Measurements from ENCODE around the gene PLCB1.

The PLCB1 gene

DNA sequence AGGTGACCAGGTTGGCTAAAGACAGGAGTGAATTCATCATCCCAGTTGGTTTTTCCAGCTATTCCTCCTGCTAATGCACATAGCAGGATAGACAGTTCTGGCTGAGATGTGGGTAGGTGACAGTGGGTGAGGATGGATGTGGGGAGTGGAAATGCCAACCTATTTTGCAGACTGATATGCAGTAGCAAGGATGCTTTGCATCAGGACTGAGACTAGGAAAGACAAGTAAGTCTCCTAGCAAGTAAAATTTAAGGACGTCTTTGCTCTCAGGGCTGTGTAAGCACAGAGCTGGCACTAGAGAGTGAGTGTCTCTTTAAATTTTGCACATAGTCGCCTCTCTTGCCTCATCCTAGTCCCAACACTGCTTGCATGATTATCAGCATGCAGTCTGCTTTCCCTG is 568.7 kb downstream of the PLCB1 start:
- no peaks in the 10 kb centered on the region for H3K9me3 ChIP-seq
- intact Hi-C loops (cut with DNase I; ENCODE audit: low total_unique reads), result no loop called here
- no peaks in the 10 kb centered on the region for H3K27me3 ChIP-seq
- no peak overlapping the region for H3K27ac ChIP-seq
- DNase-seq, result no peak
- TF ChIP-seq, protein P1, sequence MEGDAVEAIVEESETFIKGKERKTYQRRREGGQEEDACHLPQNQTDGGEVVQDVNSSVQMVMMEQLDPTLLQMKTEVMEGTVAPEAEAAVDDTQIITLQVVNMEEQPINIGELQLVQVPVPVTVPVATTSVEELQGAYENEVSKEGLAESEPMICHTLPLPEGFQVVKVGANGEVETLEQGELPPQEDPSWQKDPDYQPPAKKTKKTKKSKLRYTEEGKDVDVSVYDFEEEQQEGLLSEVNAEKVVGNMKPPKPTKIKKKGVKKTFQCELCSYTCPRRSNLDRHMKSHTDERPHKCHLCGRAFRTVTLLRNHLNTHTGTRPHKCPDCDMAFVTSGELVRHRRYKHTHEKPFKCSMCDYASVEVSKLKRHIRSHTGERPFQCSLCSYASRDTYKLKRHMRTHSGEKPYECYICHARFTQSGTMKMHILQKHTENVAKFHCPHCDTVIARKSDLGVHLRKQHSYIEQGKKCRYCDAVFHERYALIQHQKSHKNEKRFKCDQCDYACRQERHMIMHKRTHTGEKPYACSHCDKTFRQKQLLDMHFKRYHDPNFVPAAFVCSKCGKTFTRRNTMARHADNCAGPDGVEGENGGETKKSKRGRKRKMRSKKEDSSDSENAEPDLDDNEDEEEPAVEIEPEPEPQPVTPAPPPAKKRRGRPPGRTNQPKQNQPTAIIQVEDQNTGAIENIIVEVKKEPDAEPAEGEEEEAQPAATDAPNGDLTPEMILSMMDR (IDR thresholded peaks at IDR 0.05), result no peak
- H3K4me1 ChIP-seq, result no peaks in the 10 kb centered on the region
- no peak overlapping the region for H3K4me3 ChIP-seq
- no peaks in the 10 kb centered on the region for H3K36me3 ChIP-seq

DNA sequence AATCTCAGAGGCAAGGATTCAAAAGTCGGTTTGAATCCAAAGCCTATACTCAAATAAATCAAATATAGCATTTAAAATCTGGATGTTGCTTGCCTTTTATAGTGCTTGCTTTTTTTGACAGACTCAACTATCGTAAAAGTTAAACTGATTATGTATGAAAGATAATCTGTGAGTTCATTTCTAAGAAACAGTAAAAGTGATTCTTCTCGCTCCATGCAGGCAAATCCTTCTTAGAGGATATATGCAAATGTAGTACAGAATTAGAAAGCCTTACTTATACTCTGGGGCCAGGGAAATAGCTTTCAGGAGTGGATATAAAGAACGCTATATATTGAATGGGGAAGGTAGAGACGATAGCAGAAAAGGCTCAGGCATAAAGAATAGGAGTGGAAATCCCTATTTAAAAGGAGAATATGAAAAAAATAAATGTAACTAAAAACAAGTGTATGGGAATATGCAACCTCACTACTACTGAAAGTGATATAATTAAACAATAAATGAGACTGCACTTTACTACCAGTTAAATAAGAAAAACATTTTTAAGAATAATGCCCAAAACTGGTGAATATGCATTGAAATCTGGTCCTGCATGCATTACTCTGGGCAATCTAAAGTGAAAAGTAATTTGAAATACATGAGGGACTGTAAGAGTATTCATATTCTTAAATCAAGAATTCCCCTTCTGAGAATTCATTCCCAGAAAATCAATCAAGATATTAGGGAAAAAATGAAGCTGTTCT is 575.1 kb downstream of the PLCB1 start:
- Histone ChIP-seq H3K36me3 (no peaks in the 10 kb centered on the region), H3K9me3 (no peaks in the 10 kb centered on the region), H3K27me3 (no peaks in the 10 kb centered on the region), H3K4me1 (no peaks in the 10 kb centered on the region), H3K4me3 (no peak overlapping the region), H3K27ac (no peak overlapping the region)
- intact Hi-C loops (cut with DNase I; ENCODE audit: low total_unique reads), result no loop called here
- DNase-seq, result no peak
- TF ChIP-seq, protein P1 (IDR thresholded peaks at IDR 0.05), result no peak

DNA sequence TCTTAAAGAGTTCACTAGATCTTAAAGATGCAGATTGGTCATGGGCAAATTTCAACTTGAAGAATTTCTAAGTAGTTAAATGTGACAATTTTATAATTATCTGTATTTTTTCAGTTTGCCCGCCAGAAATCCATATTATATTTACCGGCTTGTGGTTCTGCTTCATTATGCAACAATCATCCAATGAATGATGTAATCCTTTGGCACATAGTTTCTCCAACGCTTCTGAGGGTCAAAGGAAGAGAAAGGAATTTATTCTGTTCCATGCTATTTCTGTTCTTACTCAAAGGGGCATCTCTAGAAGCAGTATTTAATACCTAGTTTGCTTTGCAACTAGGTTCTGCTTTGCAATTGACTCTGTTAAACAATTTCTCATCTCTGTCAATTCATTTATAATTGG is 577.6 kb downstream of the PLCB1 start:
- no peak for DNase-seq
- no peaks in the 10 kb centered on the region for H3K36me3 ChIP-seq
- no peak overlapping the region for H3K27ac ChIP-seq
- no peak overlapping the region for H3K4me3 ChIP-seq
- H3K9me3 ChIP-seq, result no peaks in the 10 kb centered on the region
- intact Hi-C loops (cut with DNase I; ENCODE audit: low total_unique reads), result no loop called here
- TF ChIP-seq, protein P1 (IDR thresholded peaks at IDR 0.05), result no peak
- H3K4me1 ChIP-seq, result no peaks in the 10 kb centered on the region
- H3K27me3 ChIP-seq, result no peaks in the 10 kb centered on the region

DNA sequence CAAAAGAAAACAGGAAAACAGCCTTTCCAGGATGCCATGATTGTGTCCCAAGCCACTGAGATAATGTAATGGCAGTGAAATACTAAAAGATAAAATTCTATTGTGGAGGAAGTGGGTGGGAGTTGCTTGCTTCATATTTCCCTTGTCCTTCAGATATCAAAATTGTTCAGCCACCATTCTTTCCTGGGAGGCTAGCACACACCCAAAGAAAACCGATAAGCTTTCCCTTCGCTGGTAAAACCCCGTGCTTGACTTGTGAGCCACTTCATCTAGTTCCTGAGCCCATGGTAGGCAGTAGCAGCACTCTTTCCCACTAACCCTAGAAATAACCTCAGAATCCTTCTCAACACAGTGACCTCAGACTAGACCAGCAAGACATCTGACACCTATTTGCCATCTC is 579.4 kb downstream of the PLCB1 start:
- Histone ChIP-seq H3K9me3 (no peaks in the 10 kb centered on the region), H3K36me3 (no peaks in the 10 kb centered on the region), H3K4me3 (no peak overlapping the region), H3K4me1 (no peaks in the 10 kb centered on the region), H3K27ac (no peak overlapping the region), H3K27me3 (no peaks in the 10 kb centered on the region)
- TF ChIP-seq, protein P1 (IDR thresholded peaks at IDR 0.05), result no peak
- DNase-seq, result no peak
- intact Hi-C loops (cut with DNase I; ENCODE audit: low total_unique reads), result no loop called here

DNA sequence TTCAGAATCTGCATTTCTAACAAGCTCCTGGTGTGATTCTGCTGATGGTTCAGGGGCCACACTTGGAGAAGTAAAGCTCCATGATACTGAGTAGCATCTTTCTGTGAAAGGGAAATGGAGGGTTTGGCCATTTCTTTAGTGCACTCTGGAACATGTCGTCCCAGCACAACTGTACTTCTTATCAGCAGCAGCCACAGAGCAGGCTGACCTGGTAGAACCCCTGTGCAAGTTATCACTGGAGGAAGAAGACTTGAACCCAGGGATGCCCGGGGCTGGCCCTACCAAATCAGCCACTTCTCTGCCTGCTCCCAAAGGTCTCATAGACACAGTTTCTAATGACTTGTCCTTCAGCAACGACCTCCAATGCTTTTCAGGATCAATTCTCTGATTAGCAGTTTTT is 582.1 kb downstream of the PLCB1 start:
- DNase-seq, result no peak
- no peaks in the 10 kb centered on the region for H3K36me3 ChIP-seq
- intact Hi-C loops (cut with DNase I; ENCODE audit: low total_unique reads), result no loop called here
- H3K4me1 ChIP-seq, result no peaks in the 10 kb centered on the region
- no peaks in the 10 kb centered on the region for H3K27me3 ChIP-seq
- TF ChIP-seq, protein P1 (IDR thresholded peaks at IDR 0.05), result no peak
- H3K9me3 ChIP-seq, result no peaks in the 10 kb centered on the region
- no peak overlapping the region for H3K27ac ChIP-seq
- H3K4me3 ChIP-seq, result no peak overlapping the region

DNA sequence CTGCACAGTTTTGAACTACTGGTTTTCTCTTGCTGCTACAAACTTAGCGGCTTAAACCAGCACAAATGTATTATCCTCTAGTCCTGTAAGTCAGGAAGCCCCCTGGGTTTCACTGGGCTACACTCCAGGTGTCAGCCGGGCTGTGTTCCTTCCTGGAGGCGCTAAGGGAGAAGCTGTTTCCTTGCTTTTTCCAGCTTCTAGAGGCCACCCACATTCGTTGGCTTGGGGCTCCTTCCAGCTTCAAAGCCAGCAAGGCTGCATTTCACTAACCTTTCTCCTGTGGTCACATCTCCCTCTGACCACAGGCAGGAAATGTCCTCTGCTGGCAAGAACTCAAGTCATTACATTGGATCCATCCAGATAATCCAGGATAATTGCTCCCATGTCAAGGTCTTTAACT is 586.2 kb downstream of the PLCB1 start:
- H3K27me3 ChIP-seq, result no peaks in the 10 kb centered on the region
- H3K27ac ChIP-seq, result no peak overlapping the region
- no peak for DNase-seq
- no peaks in the 10 kb centered on the region for H3K9me3 ChIP-seq
- H3K36me3 ChIP-seq, result no peaks in the 10 kb centered on the region
- intact Hi-C loops (cut with DNase I; ENCODE audit: low total_unique reads), result no loop called here
- H3K4me3 ChIP-seq, result no peak overlapping the region
- no peaks in the 10 kb centered on the region for H3K4me1 ChIP-seq
- TF ChIP-seq, protein P1 (IDR thresholded peaks at IDR 0.05), result no peak
